Nephron progenitor cell (in vitro differentiated cells): Measurements from ENCODE around the gene PIGZ.

Source experiments
- DNase-seq: peaks from one replicate; pipeline ENCODE4 v3.0.0; 2021
- H3K27ac Mint-ChIP-seq: 2 replicates; pipeline ENCODE4 v1.8.0; 2021; ENCODE audit warnings: mild to moderate bottlenecking, moderate library complexity, mixed read lengths
- H3K27me3 Mint-ChIP-seq: 2 replicates; pipeline ENCODE4 v1.8.0; 2021; ENCODE audit warnings: mild to moderate bottlenecking, low read depth, mixed read lengths; ENCODE audit not compliant: poor library complexity
- H3K36me3 Mint-ChIP-seq: 2 replicates; pipeline ENCODE4 v1.8.0; 2021; ENCODE audit warnings: low read depth, mixed read lengths
- H3K4me1 Mint-ChIP-seq: 2 replicates; pipeline ENCODE4 v1.8.0; 2021; ENCODE audit warnings: mixed read lengths
- H3K4me3 Mint-ChIP-seq: 2 replicates; pipeline ENCODE4 v1.8.0; 2021; ENCODE audit warnings: mild to moderate bottlenecking, moderate library complexity, mixed read lengths
- H3K9me3 Mint-ChIP-seq: 2 replicates; pipeline ENCODE4 v1.8.0; 2021; ENCODE audit warnings: mild to moderate bottlenecking, moderate library complexity, mixed read lengths
- CTCF ChIP-seq: fragments of 200-600 bp; sonication (generic); IDR thresholded peaks from 2 replicates; pipeline ENCODE4 v1.5.0; 2021; ENCODE audit warnings: antibody characterized with exemption

PIGZ gene

GRCh38 chr3:196965112-196965803 lies 3.4 kb downstream of the PIGZ start:
- DNase-seq = no peak
- H3K27me3 Mint-ChIP-seq = peaks cover 86% of the 10 kb centered on the region
- H3K4me1 Mint-ChIP-seq = peaks cover 32% of the 10 kb centered on the region
- H3K36me3 Mint-ChIP-seq = no peaks in the 10 kb centered on the region
- no peak for TF ChIP-seq CTCF
- no peak overlapping the region for H3K27ac Mint-ChIP-seq
- peaks cover 2% of the 10 kb centered on the region for H3K9me3 Mint-ChIP-seq
- no peak overlapping the region for H3K4me3 Mint-ChIP-seq

- Mint-ChIP-seq H3K36me3 (no peaks in the 10 kb centered on the region), H3K9me3 (no peaks in the 10 kb centered on the region), H3K27ac (no peak overlapping the region), H3K4me1 (peaks cover 32% of the 10 kb centered on the region), H3K4me3 (no peak overlapping the region), H3K27me3 (peaks cover 98% of the 10 kb centered on the region)
- no peak for DNase-seq
- TF ChIP-seq CTCF = no peak
Observed at GRCh38 chr3:196963631-196963953, 5.0 kb downstream of the PIGZ start.

GRCh38 chr3:196962930-196963630 lies 5.6 kb downstream of the PIGZ start:
- Mint-ChIP-seq H3K4me1 (peaks cover 32% of the 10 kb centered on the region), H3K4me3 (no peak overlapping the region), H3K9me3 (no peaks in the 10 kb centered on the region), H3K36me3 (no peaks in the 10 kb centered on the region), H3K27me3 (peaks cover 100% of the 10 kb centered on the region), H3K27ac (no peak overlapping the region)
- TF ChIP-seq CTCF = no peak
- DNase-seq = no peak

- Mint-ChIP-seq H3K9me3 (no peaks in the 10 kb centered on the region), H3K27me3 (peaks cover 97% of the 10 kb centered on the region), H3K27ac (no peak overlapping the region), H3K4me1 (peaks cover 27% of the 10 kb centered on the region), H3K4me3 (no peak overlapping the region), H3K36me3 (no peaks in the 10 kb centered on the region)
- no peak for DNase-seq
- TF ChIP-seq CTCF = no peak
Observed at GRCh38 chr3:196962108-196962929, 6.3 kb downstream of the PIGZ start.

- TF ChIP-seq CTCF = no peak
- Mint-ChIP-seq H3K27me3 (peaks cover 82% of the 10 kb centered on the region), H3K36me3 (no peaks in the 10 kb centered on the region), H3K4me3 (no peak overlapping the region), H3K9me3 (peaks cover 4% of the 10 kb centered on the region), H3K27ac (no peak overlapping the region), H3K4me1 (no peaks in the 10 kb centered on the region)
- no peak for DNase-seq
Observed at GRCh38 chr3:196954832-196955231, 13.8 kb downstream of the PIGZ start.
